Upper lobe of left lung (tissue), 4 donors: Measurements from ENCODE around the gene CEP85L.

ENCODE experiments used
- EP300 ChIP-seq, 4 donors: sonication (generic); formaldehyde crosslinking; IDR thresholded peaks; one replicate each; pipeline ENCODE4 v1.5.1; 2017; ENCODE audit warnings: antibody characterized with exemption in 4 of 4, control low read depth in 2 of 4
- POLR2A ChIP-seq, 4 donors: fragments of 450-650 bp; IDR thresholded peaks; one replicate each; pipeline ENCODE4 v1.5.1; 2016 to 2017; ENCODE audit warnings: antibody characterized with exemption in 4 of 4, mild to moderate bottlenecking in 2 of 4

GRCh38 chr6:118621799-118622470, 29.5 kb downstream of the CEP85L start:
- no peak for TF ChIP-seq POLR2A (IDR thresholded peaks at IDR 0.05)
- no peak for TF ChIP-seq EP300 (IDR thresholded peaks at IDR 0.05)
